Calu3 (cell line): ENCODE data around the gene HHAT. TPM values are rescaled to one million over a fixed set of nuclear protein-coding genes. Genes with fewer than 3 reads are reported as not detected.

ENCODE experiments used
- BruUV-seq: library from RNA; stranded (reverse); fragments of 400-500 nt; replicated peaks from 2 replicates; lab custom pipeline; 2021; lab: Mats Ljungman, UMichigan
- CTCF ChIA-PET: fragments of 300-600 bp; sonication (Branson Sonifier 250); formaldehyde crosslinking; loops from one replicate; lab custom pipeline; 2022; ENCODE audit warnings: antibody characterized with exemption; lab: Charles Lee
- DNase-seq: peaks from one replicate; pipeline ENCODE4 v3.0.0; 2022
- H3K27ac Mint-ChIP-seq: one replicate; pipeline ENCODE4 v1.8.0; 2022; ENCODE audit warnings: mixed read lengths; ENCODE audit not compliant: unreplicated experiment
- H3K27me3 Mint-ChIP-seq: one replicate; pipeline ENCODE4 v1.8.0; 2022; ENCODE audit warnings: mixed read lengths; ENCODE audit not compliant: unreplicated experiment
- H3K36me3 Mint-ChIP-seq: one replicate; pipeline ENCODE4 v1.8.0; 2022; ENCODE audit warnings: mild to moderate bottlenecking, moderate library complexity, mixed read lengths; ENCODE audit not compliant: insufficient read depth, unreplicated experiment
- H3K4me1 Mint-ChIP-seq: one replicate; pipeline ENCODE4 v1.8.0; 2022; ENCODE audit warnings: mild to moderate bottlenecking, low read depth, mixed read lengths; ENCODE audit not compliant: unreplicated experiment
- H3K4me3 Mint-ChIP-seq: one replicate; pipeline ENCODE4 v1.8.0; 2022; ENCODE audit warnings: mild to moderate bottlenecking, low read depth, moderate library complexity, mixed read lengths; ENCODE audit not compliant: unreplicated experiment
- H3K9me3 Mint-ChIP-seq: one replicate; pipeline ENCODE4 v1.8.0; 2022; ENCODE audit warnings: low read depth, mixed read lengths; ENCODE audit not compliant: unreplicated experiment
- intact Hi-C: fragments of 100-400 bp; cut with micrococcal nuclease; formaldehyde crosslinking; loops from one replicate; pipeline ENCODE4 v1.10.0; 2022; ENCODE audit not compliant: unreplicated experiment
- total RNA-seq: library from RNA; stranded (reverse); gene quantifications from 2 replicates; pipeline ENCODE4 v1.2.3, GENCODE V29; 2022
- TF ChIP-seq, protein P1 (sequence below): fragments of 200-600 bp; IDR thresholded peaks from one replicate; pipeline ENCODE4 v1.8.0; 2022; ENCODE audit warnings: antibody characterized with exemption; ENCODE audit not compliant: unreplicated experiment

Gene HHAT
- total RNA-seq, 1 experiment from 2014 or later = 5.8 TPM

DNA sequence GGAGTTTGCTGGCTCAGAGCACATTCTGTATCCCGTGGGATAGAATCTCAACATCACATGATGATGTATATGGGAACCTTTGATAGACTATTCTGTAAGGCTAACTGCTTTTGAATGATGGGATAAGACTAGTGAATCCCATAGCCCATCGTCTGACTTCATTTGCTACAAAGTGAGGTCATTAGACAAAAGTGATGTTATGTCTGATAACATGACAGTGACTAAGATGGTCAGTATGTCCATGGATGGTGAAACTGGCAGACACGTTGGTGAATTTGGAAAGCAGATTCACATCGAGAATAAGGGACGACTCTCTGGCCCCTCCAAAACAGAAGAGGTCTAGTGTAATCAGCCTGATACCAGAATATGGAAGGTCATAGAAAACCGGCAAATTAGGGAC, 108.4 kb downstream of the HHAT start:
- intact Hi-C loops = no loop called here
- no peak overlapping the region for H3K27ac Mint-ChIP-seq
- no peaks in the 10 kb centered on the region for H3K36me3 Mint-ChIP-seq
- TF ChIP-seq, protein P1, sequence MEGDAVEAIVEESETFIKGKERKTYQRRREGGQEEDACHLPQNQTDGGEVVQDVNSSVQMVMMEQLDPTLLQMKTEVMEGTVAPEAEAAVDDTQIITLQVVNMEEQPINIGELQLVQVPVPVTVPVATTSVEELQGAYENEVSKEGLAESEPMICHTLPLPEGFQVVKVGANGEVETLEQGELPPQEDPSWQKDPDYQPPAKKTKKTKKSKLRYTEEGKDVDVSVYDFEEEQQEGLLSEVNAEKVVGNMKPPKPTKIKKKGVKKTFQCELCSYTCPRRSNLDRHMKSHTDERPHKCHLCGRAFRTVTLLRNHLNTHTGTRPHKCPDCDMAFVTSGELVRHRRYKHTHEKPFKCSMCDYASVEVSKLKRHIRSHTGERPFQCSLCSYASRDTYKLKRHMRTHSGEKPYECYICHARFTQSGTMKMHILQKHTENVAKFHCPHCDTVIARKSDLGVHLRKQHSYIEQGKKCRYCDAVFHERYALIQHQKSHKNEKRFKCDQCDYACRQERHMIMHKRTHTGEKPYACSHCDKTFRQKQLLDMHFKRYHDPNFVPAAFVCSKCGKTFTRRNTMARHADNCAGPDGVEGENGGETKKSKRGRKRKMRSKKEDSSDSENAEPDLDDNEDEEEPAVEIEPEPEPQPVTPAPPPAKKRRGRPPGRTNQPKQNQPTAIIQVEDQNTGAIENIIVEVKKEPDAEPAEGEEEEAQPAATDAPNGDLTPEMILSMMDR = no peak
- no peak overlapping the region for H3K4me3 Mint-ChIP-seq
- no peaks in the 10 kb centered on the region for H3K27me3 Mint-ChIP-seq
- H3K9me3 Mint-ChIP-seq = no peaks in the 10 kb centered on the region
- CTCF ChIA-PET = no interaction called here
- no peaks in the 10 kb centered on the region for H3K4me1 Mint-ChIP-seq
- DNase-seq = no peak
- BruUV-seq = no TSS peak

DNA sequence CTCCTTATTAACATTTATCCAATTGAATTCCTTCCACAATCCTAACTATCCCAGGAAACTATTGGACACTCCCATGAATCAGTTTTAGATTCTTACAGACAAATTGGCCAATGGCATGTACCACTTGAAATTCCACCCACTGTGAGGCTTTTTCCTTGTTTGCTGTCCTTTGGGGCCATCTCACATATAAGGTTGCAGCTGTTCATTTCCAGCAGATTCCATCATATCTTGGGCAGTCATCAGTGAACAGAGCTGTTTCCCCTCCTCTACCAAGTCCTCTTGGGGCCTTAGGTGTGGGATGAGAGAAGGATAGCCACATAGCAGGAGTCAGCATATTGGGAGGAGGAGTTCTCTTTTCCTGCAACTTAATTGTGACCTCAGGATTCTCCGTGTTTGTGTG, 109.1 kb downstream of the HHAT start:
- Mint-ChIP-seq H3K36me3 (no peaks in the 10 kb centered on the region), H3K4me1 (no peaks in the 10 kb centered on the region), H3K27ac (no peak overlapping the region), H3K27me3 (no peaks in the 10 kb centered on the region), H3K9me3 (no peaks in the 10 kb centered on the region), H3K4me3 (no peak overlapping the region)
- TF ChIP-seq, protein P1 = no peak
- DNase-seq = no peak
- BruUV-seq = no TSS peak
- intact Hi-C loops = no loop called here
- CTCF ChIA-PET = no interaction called here

GRCh38 chr1:210438928-210439841, 110.5 kb downstream of the HHAT start:
- CTCF ChIA-PET = interaction anchor here (0.6 to 0.7 kb wide), 2 partner anchors 172 to 707 kb away, joined by 3 to 4 read pairs; no protein-coding TSS in a partner anchor
- H3K36me3 Mint-ChIP-seq = no peaks in the 10 kb centered on the region
- H3K27me3 Mint-ChIP-seq = no peaks in the 10 kb centered on the region
- TF ChIP-seq, protein P1 = no peak
- H3K27ac Mint-ChIP-seq = no peak overlapping the region
- no peak for DNase-seq
- H3K4me3 Mint-ChIP-seq = no peak overlapping the region
- no peaks in the 10 kb centered on the region for H3K9me3 Mint-ChIP-seq
- H3K4me1 Mint-ChIP-seq = no peaks in the 10 kb centered on the region
- intact Hi-C loops = no loop called here
- BruUV-seq = no TSS peak

GRCh38 chr1:210440081-210440480, 111.4 kb downstream of the HHAT start:
- Mint-ChIP-seq H3K4me3 (no peak overlapping the region), H3K36me3 (no peaks in the 10 kb centered on the region), H3K9me3 (no peaks in the 10 kb centered on the region), H3K27me3 (no peaks in the 10 kb centered on the region), H3K4me1 (no peaks in the 10 kb centered on the region), H3K27ac (no peak overlapping the region)
- CTCF ChIA-PET = interaction anchor here (0.7 kb wide), 1 partner anchor 706 kb away, joined by 4 read pairs; no protein-coding TSS in a partner anchor
- BruUV-seq = no TSS peak
- intact Hi-C loops = loop anchor here (10.0 kb wide), 1 partner anchor 815 kb away; the partner anchor contains the start of gene RCOR3
- DNase-seq = no peak
- TF ChIP-seq, protein P1 = no peak
